ENCODE data around the gene CCR5.
"Not testable (repeated sequence)": the region's sequence is repeated elsewhere in the genome, so short reads cannot be mapped to it uniquely, and the experiment has no call there.

Gene CCR5

GRCh38 chr3:46370839-46371518 lies at the start of gene CCR5:
Gene CCR5 (plus strand): TSS chr3:46370946. CDS start chr3:46372903, 1,957 bp downstream.
- TF ChIP-seq, protein P1, sequence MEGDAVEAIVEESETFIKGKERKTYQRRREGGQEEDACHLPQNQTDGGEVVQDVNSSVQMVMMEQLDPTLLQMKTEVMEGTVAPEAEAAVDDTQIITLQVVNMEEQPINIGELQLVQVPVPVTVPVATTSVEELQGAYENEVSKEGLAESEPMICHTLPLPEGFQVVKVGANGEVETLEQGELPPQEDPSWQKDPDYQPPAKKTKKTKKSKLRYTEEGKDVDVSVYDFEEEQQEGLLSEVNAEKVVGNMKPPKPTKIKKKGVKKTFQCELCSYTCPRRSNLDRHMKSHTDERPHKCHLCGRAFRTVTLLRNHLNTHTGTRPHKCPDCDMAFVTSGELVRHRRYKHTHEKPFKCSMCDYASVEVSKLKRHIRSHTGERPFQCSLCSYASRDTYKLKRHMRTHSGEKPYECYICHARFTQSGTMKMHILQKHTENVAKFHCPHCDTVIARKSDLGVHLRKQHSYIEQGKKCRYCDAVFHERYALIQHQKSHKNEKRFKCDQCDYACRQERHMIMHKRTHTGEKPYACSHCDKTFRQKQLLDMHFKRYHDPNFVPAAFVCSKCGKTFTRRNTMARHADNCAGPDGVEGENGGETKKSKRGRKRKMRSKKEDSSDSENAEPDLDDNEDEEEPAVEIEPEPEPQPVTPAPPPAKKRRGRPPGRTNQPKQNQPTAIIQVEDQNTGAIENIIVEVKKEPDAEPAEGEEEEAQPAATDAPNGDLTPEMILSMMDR (IDR thresholded peaks at IDR 0.05; ENCODE audit: insufficient read depth, missing control alignments) = no peak
- FAIRE-seq = no peak
- no peak for DNase-seq (ENCODE audit: insufficient read length, low spot score)

DNA sequence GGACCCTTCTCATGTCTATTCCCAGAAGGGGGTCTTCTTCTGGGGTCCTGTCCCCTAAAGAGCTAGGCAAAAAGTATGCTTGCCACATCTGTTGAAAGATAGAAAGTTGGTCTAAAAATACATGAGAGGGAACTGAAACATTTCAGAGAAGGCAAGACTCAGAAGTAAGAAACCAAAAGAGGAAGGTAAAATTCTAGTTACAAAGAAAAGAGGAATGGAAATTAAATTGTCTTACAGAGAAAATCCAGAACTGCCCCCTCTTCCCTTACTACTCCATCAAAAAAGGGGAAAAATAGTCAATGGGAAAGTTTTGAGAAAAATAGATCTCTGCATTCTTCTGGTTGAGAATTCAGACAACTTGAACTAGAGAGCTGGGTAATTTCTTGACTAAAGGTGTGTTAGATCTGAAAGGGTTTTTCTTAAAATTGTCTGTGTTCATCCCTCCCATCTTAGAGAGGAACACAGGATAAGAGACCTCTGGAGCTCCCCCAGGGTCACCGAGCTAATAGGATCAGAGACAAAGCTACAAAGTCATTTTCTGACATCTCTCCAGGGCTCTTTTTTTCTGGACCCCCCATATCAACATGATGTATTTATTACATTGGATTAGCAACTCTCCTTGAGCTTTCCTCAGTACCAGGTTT lies 49.2 kb upstream of the CCR5 start:
- FAIRE-seq = no peak
- DNase-seq (ENCODE audit: insufficient read length, low spot score) = no peak
- TF ChIP-seq, protein P1 (IDR thresholded peaks at IDR 0.05; ENCODE audit: insufficient read depth, missing control alignments) = no peak

GRCh38 chr3:46324036-46324435 lies 46.7 kb upstream of the CCR5 start:
- no peak for FAIRE-seq
- TF ChIP-seq, protein P1 (IDR thresholded peaks at IDR 0.05; ENCODE audit: insufficient read depth, missing control alignments) = no peak
- DNase-seq (ENCODE audit: insufficient read length, low spot score) = no peak

GRCh38 chr3:46325645-46326300 lies 45.0 kb upstream of the CCR5 start:
- FAIRE-seq (no peak), DNase-seq (ENCODE audit: insufficient read length, low spot score) (no peak)

GRCh38 chr3:46330676-46331075 lies 40.1 kb upstream of the CCR5 start:
- DNase-seq (ENCODE audit: insufficient read length, low spot score); FAIRE-seq: not testable (repeated sequence)

More at GRCh38 chr3:46325645-46326300, 45.0 kb upstream of the CCR5 start:
- TF ChIP-seq, protein P1 (IDR thresholded peaks at IDR 0.05; ENCODE audit: insufficient read depth, missing control alignments) = no peak

- DNase-seq (ENCODE audit: insufficient read length, low spot score) (no peak), FAIRE-seq (no peak)
- TF ChIP-seq, protein P1 (IDR thresholded peaks at IDR 0.05; ENCODE audit: insufficient read depth, missing control alignments) = no peak
Measured at GRCh38 chr3:46334741-46335478, 35.8 kb upstream of the CCR5 start.

- no peak for FAIRE-seq
- DNase-seq (ENCODE audit: insufficient read length, low spot score) = no peak
- TF ChIP-seq, protein P1 (IDR thresholded peaks at IDR 0.05; ENCODE audit: insufficient read depth, missing control alignments) = no peak
Measured at GRCh38 chr3:46335541-46335940, 35.2 kb upstream of the CCR5 start.
